Panc1 (cell line): ENCODE data around the gene SNX10. TPM values are rescaled to one million over a fixed set of nuclear protein-coding genes. Genes with fewer than 3 reads are reported as not detected.

Experiments
- ATAC-seq: fragments of 200-7000 bp; cut with Tn5 transposase; 2 replicates; pipeline ENCODE4 v1.9.1; 2020; ENCODE audit warnings: mild to moderate bottlenecking, moderate library complexity
- BruUV-seq: library from RNA; stranded (reverse); fragments of 400-500 nt; replicated peaks from 2 replicates; lab custom pipeline; 2021; lab: Mats Ljungman, UMichigan
- CTCF ChIA-PET: fragments of 300-600 bp; sonication (Branson Sonifier 250); formaldehyde crosslinking; loops from one replicate; lab custom pipeline; 2022; ENCODE audit warnings: antibody characterized with exemption; lab: Charles Lee
- POLR2A ChIA-PET: fragments of 300-600 bp; sonication (Branson Sonifier 250); formaldehyde crosslinking; loops from one replicate; lab custom pipeline; 2022; ENCODE audit warnings: antibody characterized with exemption; lab: Charles Lee
- DNase-seq: peaks from one replicate; pipeline ENCODE4 v3.0.0-alpha.2; 2010; ENCODE audit warnings: low read depth, low spot score
- H3K27ac ChIP-seq: 2 replicates; pipeline ENCODE4 v1.5.1; 2011; ENCODE audit warnings: mild to moderate bottlenecking, low read length, inconsistent platforms
- H3K27me3 ChIP-seq: fragments of 200-500 bp; sonication (Bioruptor generic); 2 replicates; pipeline ENCODE4 v1.6.0; 2014; ENCODE audit warnings: low read length, inconsistent platforms; ENCODE audit not compliant: control insufficient read depth, insufficient read depth
- H3K36me3 ChIP-seq: fragments of 200-500 bp; sonication (Bioruptor generic); 2 replicates; pipeline ENCODE4 v1.5.1; 2014; ENCODE audit warnings: inconsistent platforms, mild to moderate bottlenecking, low read length, moderate library complexity; ENCODE audit not compliant: control insufficient read depth, insufficient read depth
- H3K4me1 ChIP-seq: 2 replicates; pipeline ENCODE4 v1.5.1; 2011; ENCODE audit warnings: inconsistent platforms, mild to moderate bottlenecking, low read length, moderate library complexity; ENCODE audit not compliant: control insufficient read depth, insufficient read depth
- H3K4me3 ChIP-seq, 2 experiments: 2 replicates each; pipeline ENCODE4 v1.5.1; 2011 to 2012; ENCODE audit warnings: low read depth in 2 of 2, low read length in 2 of 2, mild to moderate bottlenecking in 2 of 2, inconsistent platforms in 1 of 2, moderate library complexity in 1 of 2
- H3K9me3 ChIP-seq: fragments of 200-500 bp; sonication (Bioruptor generic); 2 replicates; pipeline ENCODE4 v1.5.1; 2014; ENCODE audit warnings: low read depth, mild to moderate bottlenecking, inconsistent platforms, low read length, moderate library complexity; ENCODE audit not compliant: control insufficient read depth, insufficient read depth
- CTCF ChIP-seq: fragments of 450-650 bp; IDR thresholded peaks from 2 replicates; pipeline ENCODE4 v1.5.1; 2017; ENCODE audit warnings: mild to moderate bottlenecking
- POLR2AphosphoS5 ChIP-seq: IDR thresholded peaks from 2 replicates; pipeline ENCODE4 v1.6.1; 2012; ENCODE audit warnings: mild to moderate bottlenecking, low read depth, low read length, moderate library complexity
- REST ChIP-seq, 2 experiments: IDR thresholded peaks; 2 replicates each; pipeline ENCODE4 v1.6.1; 2011 to 2012; ENCODE audit warnings: low read depth in 2 of 2, control low read depth in 1 of 2, low read length in 1 of 2, mild to moderate bottlenecking in 1 of 2, moderate library complexity in 1 of 2; ENCODE audit not compliant: insufficient read depth in 1 of 2
- SIN3A ChIP-seq: IDR thresholded peaks from 2 replicates; pipeline ENCODE4 v1.6.1; 2012; ENCODE audit warnings: low read depth, mild to moderate bottlenecking, low read length, moderate library complexity, borderline replicate concordance; ENCODE audit not compliant: insufficient read depth
- TCF7L2 ChIP-seq: IDR thresholded peaks from 2 replicates; pipeline ENCODE4 v1.6.1; 2011; ENCODE audit warnings: mild to moderate bottlenecking, low read depth, low read length, inconsistent platforms
- in situ Hi-C: cut with HindIII; loops from 2 replicates; pipeline ENCODE4 v1.10.0; 2016; ENCODE audit warnings: low sequenced_read_pairs, low pct_unique_long_range_greater_than_20kb
- intact Hi-C: fragments of 100-400 bp; cut with micrococcal nuclease; formaldehyde crosslinking; loops from one replicate; pipeline ENCODE4 v1.10.0; 2022; ENCODE audit not compliant: unreplicated experiment
- total RNA-seq: library from RNA; stranded (reverse); gene quantifications from one replicate; pipeline ENCODE4 v1.2.1, GENCODE V29; 2021; ENCODE audit not compliant: unreplicated experiment

Gene SNX10
- total RNA-seq, 1 experiment from 2014 or later, result 21.8 TPM

- Histone ChIP-seq H3K27ac (no peak overlapping the region), H3K4me3 (no peak overlapping the region), H3K4me1 (no peaks in the 10 kb centered on the region), H3K27me3 (no peaks in the 10 kb centered on the region), H3K36me3 (no peaks in the 10 kb centered on the region), H3K9me3 (no peaks in the 10 kb centered on the region)
- TF ChIP-seq TCF7L2 (no peak), POLR2AphosphoS5 (no peak), SIN3A (no peak), REST (IDR thresholded peaks at IDR 0.05; ENCODE audit: insufficient read depth in 1 of 2, low read depth in 2 of 2, low read length in 1 of 2) (no peak), CTCF (no peak)
- intact Hi-C loops (no loop called here), in situ Hi-C loops (no loop called here)
- ChIA-PET CTCF (interaction anchor here (0.7 kb wide), 1 partner anchor 47 kb away, joined by 3 read pairs; no protein-coding TSS in a partner anchor), POLR2A (interaction anchor here (0.7 kb wide), 1 partner anchor 1574 kb away, joined by 5 read pairs; no protein-coding TSS in a partner anchor)
- no peak for ATAC-seq
- DNase-seq, result no peak
- BruUV-seq, result no TSS peak
Observed at GRCh38 chr7:26265499-26266075, 26.1 kb upstream of the SNX10 start.

GRCh38 chr7:26267601-26268166 is 24.0 kb upstream of the SNX10 start:
- no peak for DNase-seq
- H3K27ac ChIP-seq, result no peak overlapping the region
- no peak for ATAC-seq
- TF ChIP-seq CTCF (no peak), REST (IDR thresholded peaks at IDR 0.05; ENCODE audit: insufficient read depth in 1 of 2, low read depth in 2 of 2, low read length in 1 of 2) (no peak), POLR2AphosphoS5 (no peak), TCF7L2 (no peak), SIN3A (no peak)
- POLR2A ChIA-PET, result no interaction called here
- H3K9me3 ChIP-seq, result no peaks in the 10 kb centered on the region
- BruUV-seq, result no TSS peak
- intact Hi-C loops, result no loop called here
- no peaks in the 10 kb centered on the region for H3K36me3 ChIP-seq
- CTCF ChIA-PET, result no interaction called here
- in situ Hi-C loops, result no loop called here
- no peak overlapping the region for H3K4me3 ChIP-seq
- no peaks in the 10 kb centered on the region for H3K4me1 ChIP-seq
- no peaks in the 10 kb centered on the region for H3K27me3 ChIP-seq
